SH-SY5Y (cell line): Measurements from ENCODE around the gene ZNF746.

ENCODE experiments used
- GATA2 ChIP-seq: IDR thresholded peaks from 2 replicates; pipeline ENCODE4 v1.6.1; 2011; ENCODE audit warnings: mild to moderate bottlenecking, low read depth, low read length
- GATA3 ChIP-seq: IDR thresholded peaks from 2 replicates; pipeline ENCODE4 v1.6.1; 2011; ENCODE audit warnings: low read depth, mild to moderate bottlenecking, low read length, moderate library complexity

GRCh38 chr7:149457766-149458165, 39.8 kb downstream of the ZNF746 start:
- TF ChIP-seq GATA2 (no peak), GATA3 (no peak)
